NCI-H2196 treated with DMSO at 0.1 percent for 48 hours (cell line): ENCODE measurements around the gene KLF16.
A peak's percentile ranks its signal among the peaks of the same experiment; 100 is the strongest.
"Not testable (repeated sequence)": the region's sequence is repeated elsewhere in the genome, so short reads cannot be mapped to it uniquely, and the experiment has no call there.

ENCODE experiments used
- DNase-seq: peaks from one replicate; lab custom pipeline; 2025; ENCODE audit not compliant: unreplicated experiment; lab: John Stamatoyannopoulos, UW

KLF16 gene

DNA sequence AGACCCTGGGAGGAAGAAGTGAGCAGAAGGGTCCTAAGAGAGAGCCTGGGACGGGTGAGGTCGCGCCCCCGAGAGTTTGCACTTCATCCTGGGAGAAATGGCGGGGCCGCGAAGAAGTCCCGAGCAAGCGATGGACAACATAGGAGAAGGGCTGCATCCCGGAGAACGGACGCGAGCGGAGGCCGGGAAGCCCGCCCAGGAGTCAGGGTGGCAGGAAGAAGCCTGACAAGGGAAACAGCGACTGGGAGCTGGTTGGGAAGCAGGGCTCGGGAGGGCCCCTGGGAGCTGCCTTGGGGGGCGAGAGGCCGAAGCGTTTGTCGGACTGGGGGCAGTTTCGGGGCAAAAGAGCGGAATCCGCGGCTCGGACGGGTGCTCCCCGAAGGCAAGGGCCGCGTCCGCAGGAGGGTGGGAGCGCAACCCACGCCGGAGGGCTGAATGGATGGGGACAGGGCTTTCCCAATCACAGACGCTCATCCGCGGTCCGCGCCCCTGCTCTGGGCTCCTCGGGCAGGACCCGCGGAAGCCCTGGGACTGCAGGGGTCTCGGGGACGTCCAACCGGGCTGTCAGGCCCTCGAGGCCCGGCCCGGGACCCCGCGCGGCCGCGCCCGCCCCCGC is 21.4 kb upstream of the KLF16 start:
- no peak for DNase-seq

DNA sequence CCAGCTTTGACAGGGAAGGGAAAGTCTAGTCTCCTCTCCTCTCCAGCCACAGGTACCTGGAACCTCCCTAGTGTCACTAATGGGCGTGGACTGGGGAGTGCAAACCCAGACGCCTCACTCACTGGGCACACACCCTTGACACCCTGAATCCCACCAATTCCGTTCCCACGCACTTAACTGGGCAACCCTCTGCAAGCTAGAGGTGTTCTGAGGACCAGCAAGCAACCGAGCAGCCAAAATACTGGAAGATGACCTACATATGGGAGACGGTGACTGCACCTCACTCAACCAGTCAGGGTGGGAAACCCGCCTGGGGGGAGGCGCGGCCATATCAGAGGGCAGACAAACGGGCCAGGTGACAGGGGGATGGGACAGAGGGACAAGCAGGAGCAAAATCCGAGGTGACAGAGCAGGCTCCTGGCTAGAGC is 20.9 kb upstream of the KLF16 start:
- no peak for DNase-seq

DNA sequence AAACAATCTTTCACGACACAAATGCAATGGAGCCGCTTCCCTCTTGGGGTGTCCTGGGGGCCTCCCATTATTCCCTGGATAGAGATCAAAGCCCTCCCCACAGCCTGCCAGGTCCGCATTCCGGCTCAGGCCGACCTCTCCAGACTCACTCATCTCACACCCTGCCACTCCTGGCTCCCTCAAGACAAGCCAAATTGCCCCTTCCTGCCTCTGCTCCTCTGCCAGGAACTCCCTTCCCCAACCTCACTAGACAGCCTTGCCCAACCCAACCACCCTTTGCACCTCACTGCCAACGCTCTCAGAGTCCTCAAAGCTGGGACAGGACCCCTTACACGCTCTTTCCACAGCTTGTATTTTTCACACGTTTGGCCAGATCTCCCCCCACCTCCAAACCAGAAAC is 20.4 kb upstream of the KLF16 start:
- DNase-seq, result no peak

DNA sequence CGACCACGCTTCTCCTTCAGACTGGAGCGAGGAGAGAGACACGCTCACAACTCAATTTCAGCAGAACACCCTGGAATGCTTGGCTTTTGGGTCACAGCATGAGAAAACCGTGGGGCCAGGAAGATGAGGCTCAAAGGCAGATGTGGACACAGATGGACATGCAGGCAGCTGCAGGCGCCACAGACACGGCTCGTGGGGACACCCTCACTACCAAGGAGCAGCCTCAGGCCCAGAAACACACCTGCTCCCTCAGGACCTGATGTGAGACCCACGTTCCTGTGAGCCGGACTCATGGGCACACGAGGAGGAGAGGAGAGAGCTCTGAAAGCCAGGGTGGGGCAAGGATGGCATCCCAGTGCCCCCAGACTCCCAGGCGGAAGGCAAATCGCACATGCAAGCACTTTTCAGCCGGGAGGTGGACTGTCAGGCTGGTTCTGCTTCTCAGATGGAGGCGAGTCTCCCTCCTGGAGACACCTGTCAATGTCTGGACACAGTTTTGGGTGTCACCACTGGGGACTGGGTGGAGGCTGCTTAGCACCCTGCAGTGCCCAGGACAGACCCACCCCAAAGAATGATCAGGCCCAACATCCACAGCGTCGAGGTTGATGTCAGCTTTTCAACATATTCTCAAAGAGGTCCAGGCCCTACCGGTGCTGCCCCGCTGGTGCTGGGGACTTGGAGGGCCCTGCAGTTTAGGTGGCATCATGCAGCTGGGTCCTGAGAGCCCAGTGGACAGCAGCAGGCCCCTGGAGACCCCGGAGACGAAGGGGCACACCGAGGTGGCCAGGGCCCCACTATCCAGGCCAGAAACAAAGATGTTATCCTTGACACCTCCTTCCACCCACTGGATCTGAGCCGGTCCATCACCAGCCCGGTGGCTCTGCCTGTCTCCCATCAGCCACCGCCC is 19.7 kb upstream of the KLF16 start:
- DNase-seq, result no peak

DNA sequence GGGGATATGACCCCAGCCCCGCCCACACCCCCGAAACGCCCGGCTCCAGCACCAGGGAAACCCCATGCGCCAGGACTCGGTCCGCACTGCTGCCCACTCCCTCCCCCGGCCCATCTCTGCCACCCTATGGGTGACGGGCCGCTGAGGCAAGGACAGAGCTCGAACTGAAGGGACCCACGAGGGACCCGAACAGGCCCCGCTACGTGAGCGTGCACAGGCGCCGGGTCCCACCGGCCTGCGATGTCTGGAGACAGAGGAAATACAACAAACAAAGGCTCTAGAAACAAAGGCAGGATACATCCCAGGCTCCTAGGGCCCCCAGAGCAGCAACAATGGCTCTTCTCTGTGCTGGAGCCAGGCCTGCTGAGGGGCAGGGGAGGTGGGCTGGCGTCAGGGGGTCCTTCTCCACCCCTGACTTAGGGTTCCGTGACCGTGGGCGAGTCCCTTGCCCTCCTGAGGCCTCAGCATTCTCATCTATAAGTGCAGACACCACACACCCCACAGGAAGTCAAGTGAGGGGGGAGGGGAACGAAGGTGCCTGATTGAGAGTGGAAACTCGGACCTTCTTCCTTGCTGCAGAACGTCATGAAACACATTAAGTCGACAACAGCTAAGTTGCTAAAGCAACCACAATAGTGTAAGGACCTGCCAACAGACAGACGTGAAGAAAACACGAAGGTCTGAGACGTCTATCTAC is 18.9 kb upstream of the KLF16 start:
- no peak for DNase-seq

DNA sequence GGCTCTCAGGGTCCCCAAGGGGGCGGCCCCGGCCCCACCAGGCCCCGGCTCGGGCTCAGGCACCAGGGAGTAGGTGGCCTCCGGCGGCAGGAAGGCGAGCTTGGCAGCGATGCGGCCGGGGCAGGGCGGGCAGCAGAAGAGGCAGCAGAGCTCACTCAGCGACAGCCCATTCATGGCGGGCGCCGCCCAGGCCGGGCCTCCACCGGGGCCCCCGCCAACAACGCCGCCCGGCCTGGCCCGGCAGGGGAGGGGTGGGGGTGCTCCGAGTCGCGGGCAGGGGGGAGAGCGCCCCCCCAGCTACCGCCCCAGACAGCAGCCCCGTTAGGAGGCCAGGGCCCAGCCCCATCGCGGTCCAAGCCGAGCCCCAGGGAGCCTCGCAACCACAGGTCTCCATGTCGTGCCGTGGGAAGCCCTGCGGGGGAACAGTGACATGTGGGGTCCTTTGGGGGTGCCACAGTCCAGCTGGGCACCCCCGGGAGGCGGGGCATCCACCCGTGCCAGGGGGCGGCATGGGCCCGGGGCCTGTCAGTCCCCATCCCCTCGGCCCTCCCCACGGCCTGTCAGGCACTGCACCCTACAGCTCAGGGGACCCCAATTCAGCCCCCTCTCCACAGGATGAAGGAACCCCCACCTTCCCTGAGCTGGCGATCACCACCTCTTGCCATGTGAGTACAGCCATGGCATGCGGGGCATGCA is 18.2 kb upstream of the KLF16 start:
- DNase-seq, result not testable (repeated sequence)

DNA sequence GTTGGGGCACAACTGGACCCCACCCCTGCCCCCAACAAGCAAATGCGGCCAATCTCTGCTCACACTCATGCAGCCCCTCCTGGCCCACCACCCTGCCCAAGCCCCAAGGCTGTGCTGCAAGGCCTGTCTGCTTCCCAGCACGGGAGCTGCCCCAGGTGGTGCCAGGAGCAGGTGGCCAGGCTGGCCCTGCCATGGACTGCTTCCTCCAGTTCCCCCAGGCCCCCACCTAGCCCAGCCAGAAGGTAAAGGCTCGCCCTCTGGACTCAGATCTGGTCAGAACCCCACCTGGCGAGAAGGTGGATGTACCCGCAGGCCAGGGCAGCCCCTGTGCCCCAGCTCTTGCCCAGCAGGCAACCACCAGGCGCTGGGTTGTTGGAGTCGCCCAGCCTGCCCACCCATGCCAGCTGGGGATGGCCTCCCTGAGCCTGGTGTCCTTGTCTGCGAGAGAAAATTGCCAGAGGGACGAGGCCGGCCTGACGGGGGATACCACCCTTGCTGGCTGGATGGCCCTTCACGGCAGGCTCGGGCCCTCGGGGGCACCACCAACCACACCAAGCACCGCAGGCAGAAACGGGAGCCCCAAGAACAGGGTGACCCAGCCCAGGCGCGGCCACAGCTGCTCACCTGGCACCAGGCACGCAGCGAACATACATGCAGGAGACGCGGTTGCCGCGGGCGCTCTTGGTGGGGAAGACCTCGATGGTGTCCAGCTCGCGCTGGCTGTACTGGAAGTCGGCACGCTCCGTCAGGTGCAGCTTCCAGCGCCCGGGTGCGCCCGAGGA is 17.4 kb upstream of the KLF16 start:
- no peak for DNase-seq

DNA sequence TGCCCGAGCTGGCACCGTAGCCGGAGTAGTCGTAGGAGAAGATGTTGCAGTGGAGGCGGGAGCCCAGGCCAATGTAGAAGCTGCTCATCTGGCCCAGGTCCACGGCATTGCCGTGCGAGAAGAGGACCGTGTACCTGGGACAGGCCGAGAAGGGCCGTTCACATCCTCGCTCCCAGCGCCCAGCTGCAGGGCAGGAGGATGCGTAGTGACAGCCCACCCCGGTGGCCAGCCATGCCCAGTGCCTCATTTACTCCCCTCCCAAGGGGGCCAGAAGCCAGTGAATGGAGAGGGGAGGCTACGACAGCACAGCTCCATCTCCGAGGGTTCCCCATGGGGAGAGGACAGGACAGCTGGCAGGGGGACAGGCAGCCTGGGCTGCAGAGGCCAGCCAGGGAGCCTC is 16.6 kb upstream of the KLF16 start:
- not testable (repeated sequence) for DNase-seq

DNA sequence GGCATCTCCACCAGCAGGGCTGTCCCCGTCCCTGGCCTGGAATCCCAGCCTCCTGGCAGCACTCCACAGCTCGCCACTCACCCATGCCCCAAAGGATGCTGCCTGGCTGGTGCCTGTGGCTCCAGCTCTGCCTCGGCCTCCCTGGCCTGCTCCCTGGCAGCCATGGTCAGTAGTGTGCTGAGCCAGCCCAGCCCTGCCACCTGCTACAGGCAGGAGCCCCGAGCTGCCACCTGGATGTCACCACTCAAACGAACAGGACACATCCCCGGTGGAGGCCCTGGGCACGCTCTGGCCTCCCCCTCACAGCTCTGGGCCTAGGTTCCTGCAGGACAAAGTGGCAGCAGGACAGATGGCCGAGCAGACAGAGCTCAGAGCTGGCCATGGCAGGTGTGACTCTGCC is 15.2 kb upstream of the KLF16 start:
- DNase-seq, result not testable (repeated sequence)

DNA sequence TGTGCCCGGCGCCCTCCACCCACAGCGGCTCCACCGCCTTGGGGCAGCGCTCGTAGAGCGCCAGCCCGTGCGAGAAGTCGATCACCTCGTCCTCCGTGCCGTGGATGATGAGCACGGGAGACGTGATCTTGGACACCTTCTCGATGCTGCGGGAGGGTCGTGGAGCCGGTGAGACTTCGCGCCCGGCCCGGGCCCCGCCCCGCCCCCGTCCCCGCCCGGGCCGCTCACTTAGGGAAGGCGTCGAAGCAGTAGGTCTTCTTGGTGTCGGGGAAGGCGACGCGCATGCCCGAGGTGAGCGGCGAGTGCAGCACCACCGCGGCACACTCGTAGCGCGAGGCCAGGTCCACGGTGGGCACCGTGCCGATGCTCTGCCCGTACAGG is 13.9 kb upstream of the KLF16 start:
- not testable (repeated sequence) for DNase-seq

DNA sequence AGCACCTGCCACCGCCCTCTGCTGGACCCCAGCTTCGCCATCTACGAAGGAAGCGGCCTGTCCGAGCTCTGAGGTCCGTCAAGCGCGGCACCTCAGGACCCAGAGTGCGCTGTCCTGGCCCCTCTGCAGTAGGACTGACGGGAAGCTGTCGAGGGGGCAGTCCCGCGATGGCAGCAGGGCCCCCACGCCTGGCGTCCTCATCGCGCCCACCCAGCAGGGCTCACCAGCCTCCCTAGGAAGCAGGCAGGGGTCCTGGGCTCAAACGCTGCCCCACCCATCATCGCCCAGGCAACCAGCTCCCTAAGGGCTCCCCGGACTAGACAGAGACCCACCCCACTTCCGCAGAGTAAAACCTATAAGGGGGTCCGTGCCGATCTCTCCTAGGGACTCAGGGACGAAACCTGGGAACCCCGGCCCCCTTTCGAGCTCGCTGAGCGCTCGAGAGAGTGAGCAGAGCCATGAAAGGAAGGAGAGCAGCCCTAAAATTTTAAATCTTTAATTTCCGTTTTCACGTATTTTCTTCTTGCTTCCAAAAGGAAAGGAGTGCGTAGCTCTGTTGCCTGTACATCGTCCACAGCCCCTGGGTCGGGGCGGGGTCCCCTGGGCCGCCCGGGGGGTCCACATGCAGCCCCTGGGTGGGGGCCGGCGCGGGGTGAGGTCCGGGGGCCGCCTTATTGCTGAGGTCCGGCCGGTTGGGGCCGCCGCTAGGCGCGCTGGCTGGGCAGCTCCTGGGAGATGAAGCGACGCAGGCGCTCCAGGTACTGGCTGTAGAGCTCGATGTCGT is 13.3 kb upstream of the KLF16 start:
- not testable (repeated sequence) for DNase-seq

DNA sequence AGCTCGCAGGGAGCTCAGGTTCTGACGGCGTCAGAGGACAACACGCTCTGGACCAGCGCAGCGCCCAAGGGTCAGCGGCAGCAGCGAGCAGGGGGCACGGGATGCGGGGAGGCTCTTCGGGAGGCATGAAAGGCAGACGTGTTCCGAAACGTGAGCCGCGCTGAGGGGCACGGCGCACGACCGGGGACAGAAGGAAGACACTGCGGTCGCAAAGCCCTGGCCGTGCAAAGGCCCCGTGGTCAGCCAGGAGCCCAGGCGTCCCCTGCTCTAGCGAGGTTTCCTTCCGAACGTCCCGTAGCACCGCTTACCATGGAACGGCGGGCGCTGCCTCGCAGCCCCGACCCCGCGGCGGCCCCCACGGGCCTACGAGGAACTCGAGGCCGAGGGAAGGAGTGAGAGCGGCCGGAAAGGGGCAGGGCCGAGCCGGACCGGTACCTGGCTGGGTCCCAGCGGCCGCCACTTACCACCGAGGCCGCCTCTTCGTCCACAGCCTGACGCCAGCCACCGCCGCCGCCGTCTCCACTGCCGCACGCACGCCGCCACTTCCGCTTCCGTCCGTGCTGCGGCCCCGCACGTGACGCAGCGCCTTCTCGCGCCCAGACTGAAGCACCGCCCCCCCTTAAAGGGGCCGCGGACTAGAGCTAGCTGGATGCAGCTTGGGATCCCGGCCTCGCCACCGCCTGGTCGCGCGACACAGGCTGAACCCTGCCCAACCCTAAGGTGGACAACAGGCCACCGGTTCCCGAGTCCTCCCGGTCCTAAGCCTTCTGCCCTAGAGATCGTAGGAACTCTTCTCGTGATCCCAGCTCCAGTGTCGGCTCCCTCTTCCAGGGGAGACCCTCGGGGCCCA is 12.5 kb upstream of the KLF16 start:
- peak; percentile 92 for DNase-seq

DNA sequence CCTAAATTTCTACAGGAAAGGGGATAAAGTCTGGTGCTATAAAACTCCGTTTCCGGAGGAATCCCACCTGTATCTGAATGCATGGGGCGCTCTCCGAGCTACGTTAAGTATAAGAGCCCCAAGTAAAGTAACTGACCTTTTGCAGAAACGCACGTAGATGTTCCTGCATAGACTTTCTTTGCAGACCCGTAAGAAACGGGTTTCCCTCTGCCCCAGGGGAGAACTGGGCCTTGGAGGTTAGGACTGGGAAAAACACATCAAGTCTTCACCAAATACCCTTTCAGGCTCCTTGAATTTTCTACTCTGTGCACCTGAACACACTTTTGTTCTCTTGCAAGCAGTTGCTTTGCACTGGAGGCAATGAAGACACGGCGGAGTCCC is 11.9 kb upstream of the KLF16 start:
- not testable (repeated sequence) for DNase-seq

DNA sequence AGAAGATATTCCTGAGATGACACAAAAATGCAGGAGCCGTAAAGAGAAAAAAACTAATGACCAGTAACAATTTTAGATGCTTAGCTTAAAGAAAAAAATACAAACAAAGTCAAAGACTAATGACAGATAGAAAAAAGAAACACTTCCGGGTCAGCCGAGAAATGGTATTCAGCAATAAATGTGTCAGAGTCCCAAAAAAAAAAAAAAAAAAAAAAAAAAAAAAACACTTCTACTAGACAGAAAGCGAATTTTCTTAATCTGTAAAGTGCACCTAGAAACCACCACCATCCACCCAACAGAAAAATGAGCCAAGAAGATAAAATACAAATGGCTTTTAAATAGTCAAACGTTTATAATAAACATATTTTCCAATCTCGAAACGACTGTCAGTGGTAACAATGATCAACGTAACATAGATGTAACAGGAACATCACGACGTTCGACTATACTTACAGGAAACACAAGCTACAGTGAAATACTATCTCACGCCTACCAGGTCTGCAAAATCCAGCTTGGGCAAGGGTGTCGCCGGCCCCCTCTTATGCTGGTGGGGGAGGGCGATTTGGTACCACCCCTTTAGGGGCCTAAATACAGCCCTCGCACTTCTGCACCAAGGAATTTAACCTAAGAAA is 11.3 kb upstream of the KLF16 start:
- no peak for DNase-seq

DNA sequence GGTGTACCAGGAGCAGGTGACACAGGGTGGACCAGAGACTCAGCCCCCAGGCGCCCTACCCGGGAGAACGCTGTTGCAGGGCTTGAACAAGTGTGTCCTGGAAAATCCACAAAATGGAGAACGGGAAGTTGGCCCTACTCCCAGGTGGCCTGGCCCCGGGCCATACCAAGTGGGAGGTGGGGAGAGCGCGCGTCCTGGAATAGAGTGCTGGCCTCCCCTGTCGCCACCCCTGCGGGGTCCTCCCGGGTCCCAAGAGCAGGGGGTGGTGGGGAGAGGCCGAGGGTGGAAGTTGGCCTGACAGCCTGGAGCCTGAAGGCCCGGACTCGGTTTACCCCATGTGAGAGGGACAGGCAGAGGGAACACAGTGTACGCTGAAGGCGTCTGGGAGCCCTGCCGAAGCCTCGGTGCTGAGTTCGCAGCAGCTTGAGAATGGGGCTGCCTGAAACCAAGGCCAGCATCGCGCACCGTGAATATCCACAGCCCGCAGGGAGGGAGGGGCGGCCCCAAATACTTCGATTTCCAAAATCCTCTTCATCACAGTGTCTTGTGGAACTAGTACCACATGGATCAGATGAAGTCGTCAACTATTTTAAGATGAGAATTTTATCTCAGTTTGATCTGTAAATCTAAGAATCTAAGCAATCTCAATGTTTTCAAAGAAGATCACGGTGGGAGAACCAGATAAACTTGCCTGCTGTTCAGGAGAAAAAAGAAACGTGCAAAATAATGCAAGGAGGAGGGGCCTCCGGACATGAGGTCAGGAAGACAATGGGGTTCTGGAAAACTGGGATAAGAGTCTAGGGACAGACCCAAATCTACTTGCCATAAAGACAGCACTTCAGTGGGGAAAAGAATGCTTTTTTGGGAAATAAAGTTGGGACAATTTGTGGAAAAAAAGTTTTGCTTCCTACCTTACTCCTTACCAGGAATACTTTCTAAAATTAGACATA is 10.4 kb upstream of the KLF16 start:
- DNase-seq, result peak; percentile 28

DNA sequence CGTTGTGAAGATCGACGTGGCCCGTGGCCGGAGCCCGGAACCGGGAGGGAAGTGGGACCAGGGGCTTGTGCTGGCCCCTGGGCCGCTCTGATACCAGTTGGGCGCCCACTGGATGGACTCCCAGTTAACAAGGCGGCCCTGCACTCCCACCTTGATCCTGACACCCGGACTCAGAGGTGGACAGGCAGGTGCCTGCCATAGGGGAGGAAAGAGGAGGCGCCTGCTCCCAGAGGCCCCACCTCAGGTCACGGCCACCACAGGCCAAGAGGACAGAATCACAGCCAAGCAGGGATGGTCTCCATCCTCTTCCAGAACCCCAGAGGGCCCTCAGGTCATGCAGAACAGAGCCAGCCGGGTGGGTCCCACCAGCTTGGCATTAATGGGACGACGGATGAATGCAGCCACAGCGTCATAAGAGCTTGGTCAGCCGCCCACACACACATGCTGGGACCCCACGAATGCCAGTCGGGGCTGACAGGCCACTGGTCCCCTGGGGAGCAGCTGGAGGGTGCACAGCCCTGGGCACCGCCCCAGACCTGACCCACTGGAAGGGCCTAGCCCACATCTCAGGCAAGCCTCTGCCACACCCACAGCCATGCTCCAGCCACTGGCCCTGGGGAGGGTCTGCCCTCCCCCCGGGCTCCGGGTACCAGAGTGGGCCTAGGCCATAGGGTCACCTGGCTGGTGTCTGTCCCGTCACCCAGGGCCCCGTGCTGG is 9.6 kb upstream of the KLF16 start:
- no peak for DNase-seq

DNA sequence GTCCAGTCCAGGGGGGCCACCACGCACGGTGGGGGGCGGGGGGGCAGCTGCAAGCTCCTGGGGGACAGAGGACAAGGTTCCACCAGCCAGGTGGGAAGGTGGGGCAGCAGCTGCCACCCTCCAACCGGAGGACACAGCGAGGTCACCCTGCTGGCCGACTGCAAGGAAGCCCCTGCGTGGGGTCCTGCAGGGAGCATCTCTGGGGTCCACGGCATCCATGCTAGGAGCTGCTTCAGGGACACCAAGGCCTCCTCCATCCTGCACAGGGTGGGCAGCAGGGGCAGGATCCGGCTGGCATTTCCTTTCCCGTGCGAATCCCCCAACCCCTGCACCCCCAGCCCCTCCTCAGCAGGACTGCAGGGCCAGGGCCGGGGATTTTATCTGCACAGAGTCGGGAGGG is 8.3 kb upstream of the KLF16 start:
- no peak for DNase-seq
